K562 (cell line): ENCODE results near the gene PPM1G. TPM values are rescaled to one million over a fixed set of nuclear protein-coding genes. Genes with fewer than 3 reads are reported as not detected.

Experiments used
- CTBP1 ChIP-seq: fragments of 450-650 bp; IDR thresholded peaks from 2 replicates; pipeline ENCODE4 v1.6.1; 2016; ENCODE audit warnings: borderline replicate concordance
- ERF ChIP-seq: fragments of 450-650 bp; formaldehyde crosslinking; IDR thresholded peaks from 2 replicates; pipeline ENCODE4 v1.4.0; 2020; ENCODE audit warnings: mild to moderate bottlenecking, mixed read lengths
- ESRRA ChIP-seq: fragments of 450-650 bp; IDR thresholded peaks from 2 replicates; pipeline ENCODE4 v1.6.1; 2014; ENCODE audit warnings: low read depth, mild to moderate bottlenecking, moderate library complexity, borderline replicate concordance
- FOXA1 ChIP-seq: fragments of 450-650 bp; IDR thresholded peaks from 2 replicates; pipeline ENCODE4 v1.6.1; 2016; ENCODE audit warnings: mild to moderate bottlenecking, borderline replicate concordance
- KAT8 ChIP-seq: fragments of 450-650 bp; IDR thresholded peaks from 2 replicates; pipeline ENCODE4 v1.6.1; 2016; ENCODE audit warnings: low read depth, mild to moderate bottlenecking
- MEF2D ChIP-seq: conservative IDR thresholded peaks from 2 replicates; pipeline ENCODE4 v1.6.1; 2016; ENCODE audit warnings: low read depth, missing genetic modification characterization, missing compliant biosample characterization
- NFRKB ChIP-seq: fragments of 450-650 bp; IDR thresholded peaks from 2 replicates; pipeline ENCODE4 v1.6.1; 2016; ENCODE audit warnings: low read depth
- NFYB ChIP-seq: IDR thresholded peaks from 2 replicates; pipeline ENCODE4 v1.6.1; 2011; ENCODE audit warnings: mild to moderate bottlenecking, moderate library complexity; ENCODE audit not compliant: insufficient read length; ENCODE audit errors: extremely low read depth
- POLR2H ChIP-seq: IDR thresholded peaks from 2 replicates; pipeline ENCODE4 v1.6.1; 2016; ENCODE audit warnings: missing genetic modification characterization, low read depth, mild to moderate bottlenecking, control low read depth, missing compliant biosample characterization, moderate library complexity
- RFX5 ChIP-seq: IDR thresholded peaks from 2 replicates; pipeline ENCODE4 v1.6.1; 2011; ENCODE audit warnings: low read depth, mild to moderate bottlenecking, improper control_type of control experiment, low read length
- SNIP1 ChIP-seq: fragments of 450-650 bp; IDR thresholded peaks from 2 replicates; pipeline ENCODE4 v1.7.1; 2017; ENCODE audit warnings: low read depth, mild to moderate bottlenecking
- SP2 ChIP-seq: IDR thresholded peaks from 2 replicates; pipeline ENCODE4 v1.6.1; 2011; ENCODE audit warnings: mild to moderate bottlenecking, low read depth, low read length, moderate library complexity; ENCODE audit not compliant: poor library complexity, severe bottlenecking; ENCODE audit errors: extremely low read depth
- U2AF1 ChIP-seq: fragments of 200-400 bp; formaldehyde crosslinking; optimal IDR thresholded peaks from 2 replicates; pipeline ENCODE3; 2017; ENCODE audit warnings: mild to moderate bottlenecking, low read depth, low read length, moderate library complexity
- ZNF239 ChIP-seq: fragments of 250-450 bp; sonication (Bioruptor Pico); IDR thresholded peaks from 2 replicates; pipeline ENCODE4 v1.4.0; 2020; ENCODE audit warnings: mild to moderate bottlenecking
- ZNF445 ChIP-seq: fragments of 250-450 bp; sonication (Bioruptor Pico); IDR thresholded peaks from 2 replicates; pipeline ENCODE4 v1.4.0; 2020; ENCODE audit warnings: low read depth, mild to moderate bottlenecking, moderate library complexity
- ZNF695 ChIP-seq: fragments of 450-650 bp; formaldehyde crosslinking; IDR thresholded peaks from 2 replicates; pipeline ENCODE4 v1.4.0; 2020; ENCODE audit warnings: mild to moderate bottlenecking, moderate library complexity
- polyA plus RNA-seq, 8 experiments: library from polyadenylated mRNA; depleted of rRNA in 4 of 8; stranded (reverse) in 5 of 8; unstranded in 3 of 8; fragments of >200 nt; fragmentation: Nextera tagmentation in 2 of 8; fragmentation: Illumina TruSeq in 1 of 8; extraction: Ambion mirVana in 2 of 8; extraction: Trizol in 1 of 8; gene quantifications; 2 replicates each; pipeline versions ENCODE4 v1.2.1 to v1.2.3, GENCODE V29; 2011 to 2014; ENCODE audit warnings: inconsistent platforms in 1 of 8, missing spikeins in 1 of 8
- total RNA-seq, 7 experiments: library from RNA; depleted of rRNA in 6 of 7; stranded (reverse); fragments of >200 nt in 6 of 7; fragmentation: Illumina TruSeq in 2 of 7; extraction: Trizol in 2 of 7; gene quantifications; 2 replicates each; pipeline versions ENCODE4 v1.2.1 to v1.2.3, GENCODE V29; 2011 to 2021; ENCODE audit warnings: low replicate concordance in 1 of 7
- TF ChIP-seq, protein P1 (sequence below): fragments of 150-350 bp; IDR thresholded peaks from 2 replicates; pipeline ENCODE4 v1.6.1; 2014; ENCODE audit warnings: low read depth, mild to moderate bottlenecking, low read length, borderline replicate concordance
- TF ChIP-seq, protein P2 (sequence below): fragments of 200-800 bp; sonication (Bioruptor generic); IDR thresholded peaks from 2 replicates; pipeline ENCODE4 v1.6.1; 2017; ENCODE audit warnings: missing genetic modification characterization, missing compliant biosample characterization
- TF ChIP-seq, protein P3 (sequence below): fragments of 450-650 bp; IDR thresholded peaks from 2 replicates; pipeline ENCODE4 v1.6.1; 2016; ENCODE audit warnings: missing biosample characterization, missing genetic modification characterization
- TF ChIP-seq, protein P4 (sequence below): conservative IDR thresholded peaks from 2 replicates; pipeline ENCODE4 v1.6.1; 2011; ENCODE audit warnings: low read depth, mild to moderate bottlenecking, low read length; ENCODE audit not compliant: control insufficient read depth

The PPM1G gene
- total and polyA plus RNA-seq, 9 of the 15 experiments (the other 6 are each of a cell fraction or from before 2014, with no cell fraction given) = 61.7 to 230 (median 153) TPM

DNA sequence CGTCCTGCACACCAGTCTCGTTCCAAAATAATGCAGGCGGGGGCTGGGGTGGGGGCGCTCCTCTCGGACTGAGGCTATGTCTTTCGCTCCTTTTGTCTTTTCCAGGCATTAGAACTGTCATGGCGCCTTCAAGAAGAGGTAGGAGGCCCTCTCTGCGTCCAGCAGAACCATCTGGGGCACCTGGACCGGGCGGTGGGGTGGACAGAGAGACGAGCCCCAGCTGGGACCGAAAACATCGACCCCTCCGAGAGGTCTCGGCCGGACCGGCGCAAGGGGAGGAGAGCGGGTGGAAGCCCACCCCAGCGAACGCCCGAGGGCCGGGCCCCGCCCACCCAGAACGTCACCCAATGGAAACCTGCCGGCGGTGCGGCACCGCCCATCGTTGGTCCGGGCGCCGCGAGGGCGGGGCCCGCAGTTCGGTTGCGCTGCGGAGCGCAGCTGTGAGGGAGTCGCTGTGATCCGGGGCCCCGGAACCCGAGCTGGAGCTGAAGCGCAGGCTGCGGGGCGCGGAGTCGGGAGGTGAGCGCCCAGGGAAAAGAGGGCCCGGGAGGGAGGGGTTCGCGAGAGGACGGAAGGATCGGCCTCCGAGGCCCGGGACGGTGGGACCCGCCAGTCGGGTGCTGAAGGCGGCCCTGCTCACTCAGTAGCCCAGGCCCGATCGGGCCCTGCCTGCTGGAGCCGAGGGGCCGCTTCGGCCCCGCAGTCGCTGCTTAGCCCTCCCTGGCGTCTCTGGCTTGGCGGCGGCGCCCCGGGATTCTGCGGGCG is 19.0 kb upstream of the PPM1G start, which contains the start of gene NRBP1 (continued):
- TF ChIP-seq, protein P1, sequence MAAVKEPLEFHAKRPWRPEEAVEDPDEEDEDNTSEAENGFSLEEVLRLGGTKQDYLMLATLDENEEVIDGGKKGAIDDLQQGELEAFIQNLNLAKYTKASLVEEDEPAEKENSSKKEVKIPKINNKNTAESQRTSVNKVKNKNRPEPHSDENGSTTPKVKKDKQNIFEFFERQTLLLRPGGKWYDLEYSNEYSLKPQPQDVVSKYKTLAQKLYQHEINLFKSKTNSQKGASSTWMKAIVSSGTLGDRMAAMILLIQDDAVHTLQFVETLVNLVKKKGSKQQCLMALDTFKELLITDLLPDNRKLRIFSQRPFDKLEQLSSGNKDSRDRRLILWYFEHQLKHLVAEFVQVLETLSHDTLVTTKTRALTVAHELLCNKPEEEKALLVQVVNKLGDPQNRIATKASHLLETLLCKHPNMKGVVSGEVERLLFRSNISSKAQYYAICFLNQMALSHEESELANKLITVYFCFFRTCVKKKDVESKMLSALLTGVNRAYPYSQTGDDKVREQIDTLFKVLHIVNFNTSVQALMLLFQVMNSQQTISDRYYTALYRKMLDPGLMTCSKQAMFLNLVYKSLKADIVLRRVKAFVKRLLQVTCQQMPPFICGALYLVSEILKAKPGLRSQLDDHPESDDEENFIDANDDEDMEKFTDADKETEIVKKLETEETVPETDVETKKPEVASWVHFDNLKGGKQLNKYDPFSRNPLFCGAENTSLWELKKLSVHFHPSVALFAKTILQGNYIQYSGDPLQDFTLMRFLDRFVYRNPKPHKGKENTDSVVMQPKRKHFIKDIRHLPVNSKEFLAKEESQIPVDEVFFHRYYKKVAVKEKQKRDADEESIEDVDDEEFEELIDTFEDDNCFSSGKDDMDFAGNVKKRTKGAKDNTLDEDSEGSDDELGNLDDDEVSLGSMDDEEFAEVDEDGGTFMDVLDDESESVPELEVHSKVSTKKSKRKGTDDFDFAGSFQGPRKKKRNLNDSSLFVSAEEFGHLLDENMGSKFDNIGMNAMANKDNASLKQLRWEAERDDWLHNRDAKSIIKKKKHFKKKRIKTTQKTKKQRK = no peak
- no peak for TF ChIP-seq FOXA1
- TF ChIP-seq SNIP1 = 0 out of 2 replicates have a peak, but pooled peaks have one; percentile 41
- TF ChIP-seq, protein P2, sequence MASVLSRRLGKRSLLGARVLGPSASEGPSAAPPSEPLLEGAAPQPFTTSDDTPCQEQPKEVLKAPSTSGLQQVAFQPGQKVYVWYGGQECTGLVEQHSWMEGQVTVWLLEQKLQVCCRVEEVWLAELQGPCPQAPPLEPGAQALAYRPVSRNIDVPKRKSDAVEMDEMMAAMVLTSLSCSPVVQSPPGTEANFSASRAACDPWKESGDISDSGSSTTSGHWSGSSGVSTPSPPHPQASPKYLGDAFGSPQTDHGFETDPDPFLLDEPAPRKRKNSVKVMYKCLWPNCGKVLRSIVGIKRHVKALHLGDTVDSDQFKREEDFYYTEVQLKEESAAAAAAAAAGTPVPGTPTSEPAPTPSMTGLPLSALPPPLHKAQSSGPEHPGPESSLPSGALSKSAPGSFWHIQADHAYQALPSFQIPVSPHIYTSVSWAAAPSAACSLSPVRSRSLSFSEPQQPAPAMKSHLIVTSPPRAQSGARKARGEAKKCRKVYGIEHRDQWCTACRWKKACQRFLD (CRISPR knock-in tag) = 0 out of 2 replicates have a peak, but pooled peaks have one; percentile 33
- TF ChIP-seq MEF2D (tag) = no peak
- no peak for TF ChIP-seq ZNF445 (CRISPR knock-in tag)
- peak; percentile 36 for TF ChIP-seq NFYB
- TF ChIP-seq, protein P3, sequence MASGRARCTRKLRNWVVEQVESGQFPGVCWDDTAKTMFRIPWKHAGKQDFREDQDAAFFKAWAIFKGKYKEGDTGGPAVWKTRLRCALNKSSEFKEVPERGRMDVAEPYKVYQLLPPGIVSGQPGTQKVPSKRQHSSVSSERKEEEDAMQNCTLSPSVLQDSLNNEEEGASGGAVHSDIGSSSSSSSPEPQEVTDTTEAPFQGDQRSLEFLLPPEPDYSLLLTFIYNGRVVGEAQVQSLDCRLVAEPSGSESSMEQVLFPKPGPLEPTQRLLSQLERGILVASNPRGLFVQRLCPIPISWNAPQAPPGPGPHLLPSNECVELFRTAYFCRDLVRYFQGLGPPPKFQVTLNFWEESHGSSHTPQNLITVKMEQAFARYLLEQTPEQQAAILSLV = no peak
- TF ChIP-seq ESRRA = no peak
- no peak; the same call in 1 of the 2 replicates for TF ChIP-seq ZNF695 (CRISPR knock-in tag)
- no peak for TF ChIP-seq ZNF239 (CRISPR knock-in tag)
- TF ChIP-seq U2AF1 = peak; percentile 80
- TF ChIP-seq, protein P4, sequence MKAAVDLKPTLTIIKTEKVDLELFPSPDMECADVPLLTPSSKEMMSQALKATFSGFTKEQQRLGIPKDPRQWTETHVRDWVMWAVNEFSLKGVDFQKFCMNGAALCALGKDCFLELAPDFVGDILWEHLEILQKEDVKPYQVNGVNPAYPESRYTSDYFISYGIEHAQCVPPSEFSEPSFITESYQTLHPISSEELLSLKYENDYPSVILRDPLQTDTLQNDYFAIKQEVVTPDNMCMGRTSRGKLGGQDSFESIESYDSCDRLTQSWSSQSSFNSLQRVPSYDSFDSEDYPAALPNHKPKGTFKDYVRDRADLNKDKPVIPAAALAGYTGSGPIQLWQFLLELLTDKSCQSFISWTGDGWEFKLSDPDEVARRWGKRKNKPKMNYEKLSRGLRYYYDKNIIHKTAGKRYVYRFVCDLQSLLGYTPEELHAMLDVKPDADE = peak; percentile 67; the same call in 1 of the 2 replicates
- TF ChIP-seq CTBP1 = peak; percentile 85
- TF ChIP-seq ERF (CRISPR knock-in tag) = 0 out of 2 replicates have a peak, but pooled peaks have one; percentile 27
- no peak for TF ChIP-seq SP2
- TF ChIP-seq RFX5 = no peak
- peak; percentile 74 for TF ChIP-seq POLR2H
- TF ChIP-seq KAT8 = no peak
- peak; percentile 49; the same call in 1 of the 2 replicates for TF ChIP-seq NFRKB
